H1 (cell line): ENCODE results near the gene EFHC1. TPM values are rescaled to one million over a fixed set of nuclear protein-coding genes. Genes with fewer than 3 reads are reported as not detected.
A peak's percentile ranks its signal among the peaks of the same experiment; 100 is the strongest.

Experiments used
- CTCF ChIA-PET: fragments of 300-600 bp; sonication (Branson Sonifier 250); formaldehyde crosslinking; loops from one replicate; lab custom pipeline; 2021; ENCODE audit not compliant: partially characterized antibody; lab: Charles Lee
- POLR2A ChIA-PET: fragments of 300-600 bp; sonication (Branson Sonifier 250); formaldehyde crosslinking; loops from one replicate; lab custom pipeline; 2021; ENCODE audit warnings: inconsistent platforms; ENCODE audit not compliant: partially characterized antibody; lab: Charles Lee
- DNase-seq, 2 experiments: peaks; one replicate each; pipeline versions ENCODE4 v3.0.0 to v3.0.0-alpha.2; 2010 to 2022; ENCODE audit warnings: low spot score in 2 of 2, low read depth in 1 of 2, mixed read lengths in 1 of 2
- FAIRE-seq: peaks from 2 replicates; lab custom pipeline; 2011; peaks lifted over from hg19 to GRCh38; lab: Jason Lieb, UNC
- H2AFZ ChIP-seq: 2 replicates; pipeline ENCODE4 v1.8.1; 2012; ENCODE audit warnings: low read length, inconsistent platforms
- H2AK5ac ChIP-seq: 2 replicates; pipeline ENCODE4 v1.6.1; 2013; ENCODE audit warnings: low read depth, low read length
- H2BK120ac ChIP-seq: replicated peaks from 2 replicates; pipeline ENCODE3; 2013; ENCODE audit warnings: low read depth, low read length, inconsistent platforms
- H2BK12ac ChIP-seq: 2 replicates; pipeline ENCODE4 v1.6.1; 2013; ENCODE audit warnings: low read depth, low read length
- H2BK15ac ChIP-seq: 2 replicates; pipeline ENCODE4 v1.6.1; 2013; ENCODE audit warnings: low read length
- H2BK20ac ChIP-seq: 2 replicates; pipeline ENCODE4 v1.6.1; 2013; ENCODE audit warnings: low read length
- H2BK5ac ChIP-seq: 2 replicates; pipeline ENCODE4 v1.6.1; 2013; ENCODE audit warnings: low read depth, low read length
- H3K14ac ChIP-seq: 2 replicates; pipeline ENCODE4 v1.6.1; 2013; ENCODE audit warnings: inconsistent platforms; ENCODE audit not compliant: insufficient read length
- H3K18ac ChIP-seq: 2 replicates; pipeline ENCODE4 v1.6.1; 2013; ENCODE audit warnings: low read length; ENCODE audit errors: extremely low read depth
- H3K23ac ChIP-seq: 2 replicates; pipeline ENCODE4 v1.6.1; 2013; ENCODE audit warnings: inconsistent platforms; ENCODE audit not compliant: insufficient read length
- H3K23me2 ChIP-seq: 2 replicates; pipeline ENCODE4 v1.6.1; 2013; ENCODE audit warnings: low read depth, low read length
- H3K27ac ChIP-seq: 2 replicates; pipeline ENCODE4 v1.6.1; 2011; ENCODE audit warnings: low read depth, low read length, inconsistent platforms
- H3K27me3 ChIP-seq, 4 experiments: replicated peaks in 1 of 4; 1 replicate in 1 of 4; 2 replicates in 3 of 4; pipeline versions ENCODE4 v1.6.1 to v1.8.1; 2011 to 2013; ENCODE audit warnings: low read length in 3 of 4, mild to moderate bottlenecking in 3 of 4, inconsistent platforms in 2 of 4, mixed read lengths in 2 of 4, moderate library complexity in 1 of 4; ENCODE audit not compliant: control insufficient read depth in 3 of 4, insufficient read depth in 3 of 4; ENCODE audit errors: extremely low read depth in 1 of 4
- H3K36me3 ChIP-seq, 4 experiments: 2 replicates each; pipeline versions ENCODE4 v1.6.1 to v1.8.1; 2011 to 2013; ENCODE audit warnings: mild to moderate bottlenecking in 4 of 4, low read length in 3 of 4, moderate library complexity in 2 of 4, control low read depth in 1 of 4, inconsistent platforms in 1 of 4; ENCODE audit not compliant: insufficient read depth in 4 of 4, control insufficient read depth in 2 of 4
- H3K4ac ChIP-seq: replicated peaks from 2 replicates; pipeline ENCODE3; 2013; ENCODE audit warnings: low read length, low read depth, mixed read lengths, inconsistent platforms; ENCODE audit not compliant: insufficient read length
- H3K4me1 ChIP-seq, 4 experiments: replicated peaks in 1 of 4; 1 replicate in 1 of 4; 2 replicates in 3 of 4; pipeline versions ENCODE4 v1.6.1 to v1.8.1; 2011 to 2013; ENCODE audit warnings: low read length in 3 of 4, inconsistent platforms in 2 of 4, mixed read lengths in 1 of 4; ENCODE audit not compliant: insufficient read depth in 4 of 4, control insufficient read depth in 3 of 4
- H3K4me2 ChIP-seq, 2 experiments: 2 replicates each; pipeline versions ENCODE4 v1.6.1 to v1.8.1; 2011 to 2013; ENCODE audit warnings: low read depth in 2 of 2, low read length in 2 of 2, control low read depth in 1 of 2, inconsistent platforms in 1 of 2, mild to moderate bottlenecking in 1 of 2; ENCODE audit not compliant: insufficient read depth in 1 of 2
- H3K4me3 ChIP-seq, 4 experiments: fragments of 200-600, 300-600 bp in 1 of 4; sonication (generic), shearing (Covaris generic), sonication (Bioruptor Twin) in 1 of 4; 2 replicates each; pipeline versions ENCODE4 v1.5.1 to v1.8.1; 2011 to 2016; ENCODE audit warnings: low read length in 4 of 4, low read depth in 3 of 4, control low read depth in 2 of 4, inconsistent platforms in 2 of 4, mild to moderate bottlenecking in 2 of 4, mixed read lengths in 1 of 4, moderate library complexity in 1 of 4; ENCODE audit not compliant: insufficient read depth in 2 of 4; ENCODE audit errors: extremely low read depth in 1 of 4
- H3K56ac ChIP-seq: replicated peaks from 2 replicates; pipeline ENCODE3; 2013; ENCODE audit warnings: low read depth, mild to moderate bottlenecking, mixed read lengths, low read length, inconsistent platforms; ENCODE audit not compliant: insufficient read length
- H3K79me1 ChIP-seq: 2 replicates; pipeline ENCODE4 v1.6.1; 2013; ENCODE audit warnings: low read depth, low read length, control low read depth
- H3K79me2 ChIP-seq, 2 experiments: 2 replicates each; pipeline versions ENCODE4 v1.6.1 to v1.8.1; 2012 to 2013; ENCODE audit warnings: low read length in 2 of 2, mild to moderate bottlenecking in 2 of 2, inconsistent platforms in 1 of 2; ENCODE audit not compliant: insufficient read depth in 2 of 2, control insufficient read depth in 1 of 2
- H3K9ac ChIP-seq, 4 experiments: replicated peaks in 1 of 4; 1 replicate in 1 of 4; 2 replicates in 3 of 4; pipeline versions ENCODE4 v1.6.1 to v1.8.1; 2011 to 2013; ENCODE audit warnings: low read depth in 3 of 4, low read length in 3 of 4, control low read depth in 2 of 4, mild to moderate bottlenecking in 2 of 4, moderate library complexity in 2 of 4, inconsistent platforms in 1 of 4; ENCODE audit errors: extremely low read depth in 1 of 4
- H3K9me3 ChIP-seq, 2 experiments: 2 replicates each; pipeline versions ENCODE4 v1.6.1 to v1.8.1; 2012 to 2013; ENCODE audit warnings: mild to moderate bottlenecking in 2 of 2, moderate library complexity in 2 of 2, control low read depth in 1 of 2, inconsistent platforms in 1 of 2, low read depth in 1 of 2, low read length in 1 of 2, mixed read lengths in 1 of 2; ENCODE audit not compliant: insufficient read depth in 2 of 2
- H4K20me1 ChIP-seq, 2 experiments: replicated peaks in 1 of 2; 2 replicates each; pipeline versions ENCODE3 to v1.8.1; 2011 to 2013; ENCODE audit warnings: inconsistent platforms in 2 of 2, low read length in 2 of 2, mild to moderate bottlenecking in 1 of 2; ENCODE audit not compliant: insufficient read depth in 2 of 2, control insufficient read depth in 1 of 2
- H4K5ac ChIP-seq: 2 replicates; pipeline ENCODE4 v1.6.1; 2013; ENCODE audit warnings: low read length, low read depth, mixed read lengths, inconsistent platforms; ENCODE audit not compliant: insufficient read length
- H4K8ac ChIP-seq: 2 replicates; pipeline ENCODE4 v1.8.0; 2013; ENCODE audit warnings: mild to moderate bottlenecking, moderate library complexity, low read length, inconsistent platforms; ENCODE audit not compliant: insufficient read depth; ENCODE audit errors: extremely low read depth
- H4K91ac ChIP-seq: replicated peaks from 2 replicates; pipeline ENCODE3; 2013; ENCODE audit warnings: low read length, mixed read lengths, inconsistent platforms; ENCODE audit not compliant: insufficient read length
- BCL11A ChIP-seq, 2 experiments: IDR thresholded peaks; one replicate each; pipeline ENCODE4 v1.6.1; 2011; ENCODE audit warnings: low read depth in 2 of 2, low read length in 2 of 2, mild to moderate bottlenecking in 2 of 2
- CHD1 ChIP-seq: IDR thresholded peaks from 2 replicates; pipeline ENCODE4 v1.6.1; 2012; ENCODE audit warnings: low read depth, low read length, improper control_type of control experiment
- GTF2F1 ChIP-seq: IDR thresholded peaks from 2 replicates; pipeline ENCODE4 v1.6.1; 2012; ENCODE audit warnings: low read depth, low read length, improper control_type of control experiment, borderline replicate concordance
- RAD21 ChIP-seq, 2 experiments: IDR thresholded peaks in 1 of 2; conservative IDR thresholded peaks in 1 of 2; 2 replicates each; pipeline ENCODE4 v1.6.1; 2011; ENCODE audit warnings: low read depth in 2 of 2, low read length in 2 of 2, improper control_type of control experiment in 1 of 2, inconsistent platforms in 1 of 2, mild to moderate bottlenecking in 1 of 2, moderate library complexity in 1 of 2
- SIN3A ChIP-seq, 2 experiments: IDR thresholded peaks in 1 of 2; conservative IDR thresholded peaks in 1 of 2; 2 replicates each; pipeline ENCODE4 v1.6.1; 2011 to 2012; ENCODE audit warnings: low read length in 2 of 2, improper control_type of control experiment in 1 of 2, low read depth in 1 of 2, mild to moderate bottlenecking in 1 of 2
- SUZ12 ChIP-seq: fragments of 200-600 bp; sonication (generic); IDR thresholded peaks from 2 replicates; pipeline ENCODE4 v1.6.1; 2012; ENCODE audit warnings: mild to moderate bottlenecking, inconsistent platforms, low read length, moderate library complexity, mixed read lengths
- TAF1 ChIP-seq: IDR thresholded peaks from 2 replicates; pipeline ENCODE4 v1.6.1; 2011; ENCODE audit warnings: mild to moderate bottlenecking, low read depth, low read length
- TEAD4 ChIP-seq: IDR thresholded peaks from 2 replicates; pipeline ENCODE4 v1.6.1; 2012; ENCODE audit warnings: low read depth, low read length, inconsistent platforms, mixed read lengths
- WGBS, 2 experiments: shearing (Covaris generic) in 1 of 2; methylation state at CpG; one replicate each; pipeline versions ENCODE4 v1.1.6 to v1.1.7; 2013 to 2015; ENCODE audit warnings: low lambda C conversion rate in 2 of 2, mixed read lengths in 2 of 2, inconsistent platforms in 1 of 2, low coverage in 1 of 2, missing lambda C conversion rate in 1 of 2; ENCODE audit not compliant: insufficient replicate concordance in 2 of 2, insufficient coverage in 1 of 2, insufficient read length in 1 of 2; ENCODE audit errors: extremely low coverage in 1 of 2, missing lambda C conversion rate in 1 of 2; 5-methylcytosine and 5-hydroxymethylcytosine counted together
- polyA plus RNA-seq, 7 experiments: library from polyadenylated mRNA; depleted of rRNA in 3 of 7; stranded (reverse) in 5 of 7; unstranded in 2 of 7; fragments of >200 nt in 5 of 7; fragments of 200-250 nt in 2 of 7; gene quantifications; 1 replicate in 5 of 7; 2 replicates in 1 of 7; 4 replicates in 1 of 7; pipeline versions ENCODE4 v1.2.1 to v1.2.3, GENCODE V29; 2011 to 2013; ENCODE audit warnings: missing spikeins in 2 of 7, mixed read lengths in 2 of 7
- total RNA-seq: library from RNA; stranded (reverse); fragmentation: NEBNext Ultra II Directional; extraction: Animal tissue kit (Norgen Biotek cat#: 25700); gene quantifications from 2 replicates; pipeline ENCODE4 v1.2.1, GENCODE V29; 2021
- TF ChIP-seq, protein P1 (sequence below), 3 experiments: IDR thresholded peaks; 1 replicate in 2 of 3; 2 replicates in 1 of 3; pipeline versions ENCODE4 v1.5.1 to v1.6.1; 2011; ENCODE audit warnings: low read length in 3 of 3, mild to moderate bottlenecking in 3 of 3, inconsistent platforms in 2 of 3, low read depth in 1 of 3, moderate library complexity in 1 of 3; ENCODE audit not compliant: insufficient read depth in 1 of 3; ENCODE audit errors: control extremely low read depth in 1 of 3

EFHC1 gene
- total and polyA plus RNA-seq, 2 of the 8 experiments (the other 6 are each of a cell fraction or from before 2014, with no cell fraction given) = 10.5 to 16.4 TPM

DNA sequence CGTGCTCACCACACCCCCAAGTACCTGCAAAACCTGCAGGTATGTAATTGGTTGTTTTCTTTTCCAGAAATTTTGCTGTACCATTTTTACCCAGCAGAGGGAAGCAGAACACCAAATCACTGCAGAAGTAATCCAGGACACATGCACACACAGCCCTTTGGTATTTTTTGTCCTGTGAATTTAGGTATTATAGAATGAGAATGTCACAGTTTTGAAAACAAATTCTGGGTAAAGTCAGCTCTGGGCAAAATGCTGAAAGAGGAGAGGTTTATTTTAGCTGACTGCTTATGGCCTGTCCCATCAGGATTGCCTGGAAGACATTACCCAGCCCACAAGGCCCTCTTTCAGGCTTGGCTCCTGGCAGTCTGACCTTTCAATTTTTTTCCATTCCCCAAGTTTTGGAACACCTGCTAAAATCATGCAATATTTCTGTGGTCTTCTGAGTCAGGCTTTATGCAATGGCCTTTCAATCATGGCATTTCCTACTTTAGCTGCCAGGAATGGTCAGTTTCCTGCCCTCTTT lies 3.5 kb upstream of the EFHC1 start:
- H4K91ac ChIP-seq = no peak overlapping the region
- peaks cover 0 to 4% (median 0%) of the 10 kb centered on the region in 4 experiments; a peak in 1 of 7 replicates for H3K4me1 ChIP-seq
- H3K79me1 ChIP-seq = no peaks in the 10 kb centered on the region
- ChIA-PET POLR2A (interaction anchor here (0.6 to 4.4 kb wide), 3 partner anchors 66 to 246 kb away, joined by 3 to 22 read pairs (median 3); partner anchors contain the start of gene MCM3), CTCF (interaction anchor here (0.6 to 6.1 kb wide), 35 partner anchors 9 to 277 kb away, joined by 3 to 86 read pairs (median 5); partner anchors contain the start of genes TMEM14A and TRAM2)
- H3K4me3 ChIP-seq = no peak overlapping the region
- no peak overlapping the region for H2BK120ac ChIP-seq
- no peak overlapping the region for H2AK5ac ChIP-seq
- no peaks in the 10 kb centered on the region for H3K36me3 ChIP-seq
- H3K56ac ChIP-seq = no peak overlapping the region
- H2BK15ac ChIP-seq = no peak overlapping the region
- no peak overlapping the region for H3K18ac ChIP-seq
- no peaks in the 10 kb centered on the region for H4K20me1 ChIP-seq
- H3K23ac ChIP-seq = no peak overlapping the region
- TF ChIP-seq GTF2F1 = no peak
- TF ChIP-seq SIN3A (conservative IDR thresholded peaks at IDR 0.05 in 1 of 2, IDR thresholded peaks at IDR 0.05 in 1 of 2; ENCODE audit: low read depth in 1 of 2, low read length in 2 of 2) = no peak
- 0 out of 2 replicates have a peak, but pooled peaks have one; percentile 31 for TF ChIP-seq TEAD4
- TF ChIP-seq CHD1 = no peak
- peak; percentile 89 to 92 for TF ChIP-seq RAD21 (IDR thresholded peaks at IDR 0.05 in 1 of 2, conservative IDR thresholded peaks at IDR 0.05 in 1 of 2; ENCODE audit: low read depth in 2 of 2, low read length in 2 of 2)
- no peak for TF ChIP-seq TAF1
- no peak for TF ChIP-seq SUZ12
- TF ChIP-seq BCL11A (IDR thresholded peaks at IDR 0.05; ENCODE audit: low read depth in 2 of 2, low read length in 2 of 2) = no peak
- TF ChIP-seq, protein P1, sequence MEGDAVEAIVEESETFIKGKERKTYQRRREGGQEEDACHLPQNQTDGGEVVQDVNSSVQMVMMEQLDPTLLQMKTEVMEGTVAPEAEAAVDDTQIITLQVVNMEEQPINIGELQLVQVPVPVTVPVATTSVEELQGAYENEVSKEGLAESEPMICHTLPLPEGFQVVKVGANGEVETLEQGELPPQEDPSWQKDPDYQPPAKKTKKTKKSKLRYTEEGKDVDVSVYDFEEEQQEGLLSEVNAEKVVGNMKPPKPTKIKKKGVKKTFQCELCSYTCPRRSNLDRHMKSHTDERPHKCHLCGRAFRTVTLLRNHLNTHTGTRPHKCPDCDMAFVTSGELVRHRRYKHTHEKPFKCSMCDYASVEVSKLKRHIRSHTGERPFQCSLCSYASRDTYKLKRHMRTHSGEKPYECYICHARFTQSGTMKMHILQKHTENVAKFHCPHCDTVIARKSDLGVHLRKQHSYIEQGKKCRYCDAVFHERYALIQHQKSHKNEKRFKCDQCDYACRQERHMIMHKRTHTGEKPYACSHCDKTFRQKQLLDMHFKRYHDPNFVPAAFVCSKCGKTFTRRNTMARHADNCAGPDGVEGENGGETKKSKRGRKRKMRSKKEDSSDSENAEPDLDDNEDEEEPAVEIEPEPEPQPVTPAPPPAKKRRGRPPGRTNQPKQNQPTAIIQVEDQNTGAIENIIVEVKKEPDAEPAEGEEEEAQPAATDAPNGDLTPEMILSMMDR (IDR thresholded peaks at IDR 0.05; ENCODE audit: control extremely low read depth in 1 of 3, insufficient read depth in 1 of 3, low read depth in 1 of 3, low read length in 3 of 3) = peak in 2 of 3 experiments; percentile 75 to 79; a peak in 3 of 4 replicates
- H3K27ac ChIP-seq = no peak overlapping the region
- DNase-seq (no peak), FAIRE-seq (no peak)
- H3K4ac ChIP-seq = no peak overlapping the region
- no peaks in the 10 kb centered on the region for H3K79me2 ChIP-seq
- no peak overlapping the region for H3K14ac ChIP-seq
- 6% methylated on average over 1 of the region's 1 CpG; no CpG with 5 or more reads in 1 of the 2 experiments for WGBS, 2 experiments
- H3K23me2 ChIP-seq = peaks cover 12% of the 10 kb centered on the region
- H3K9me3 ChIP-seq = no peaks in the 10 kb centered on the region
- H3K4me2 ChIP-seq = no peak overlapping the region
- no peak overlapping the region for H3K9ac ChIP-seq
- H3K27me3 ChIP-seq = no peaks in the 10 kb centered on the region
- H2BK20ac ChIP-seq = no peak overlapping the region
- no peak overlapping the region for H2AFZ ChIP-seq
- H4K5ac ChIP-seq = no peak overlapping the region
- no peak overlapping the region for H2BK5ac ChIP-seq
- H2BK12ac ChIP-seq = no peak overlapping the region
- H4K8ac ChIP-seq = no peak overlapping the region
